Progenitor cell of endocrine pancreas (in vitro differentiated cells): Measurements from ENCODE around the gene ACAT2. TPM values are rescaled to one million over a fixed set of nuclear protein-coding genes. Genes with fewer than 3 reads are reported as not detected.

Source experiments
- DNase-seq: peaks from one replicate; pipeline ENCODE4 v3.0.0; 2021; ENCODE audit warnings: low spot score; ENCODE audit not compliant: unreplicated experiment
- H3K27ac Mint-ChIP-seq: 2 replicates; pipeline ENCODE4 v1.8.0; 2021; ENCODE audit warnings: mild to moderate bottlenecking, moderate library complexity, mixed read lengths
- H3K27me3 Mint-ChIP-seq: 2 replicates; pipeline ENCODE4 v1.8.0; 2021; ENCODE audit warnings: mixed read lengths
- H3K36me3 Mint-ChIP-seq: 2 replicates; pipeline ENCODE4 v1.8.0; 2022; ENCODE audit warnings: mixed read lengths; ENCODE audit not compliant: insufficient read depth
- H3K4me1 Mint-ChIP-seq: 2 replicates; pipeline ENCODE4 v1.8.0; 2021; ENCODE audit warnings: low read depth, mixed read lengths
- H3K4me3 Mint-ChIP-seq: 2 replicates; pipeline ENCODE4 v1.8.0; 2021; ENCODE audit warnings: low read depth, mild to moderate bottlenecking, moderate library complexity, mixed read lengths
- H3K9me3 Mint-ChIP-seq: 2 replicates; pipeline ENCODE4 v1.8.0; 2021; ENCODE audit warnings: low read depth, mixed read lengths
- CTCF ChIP-seq: fragments of 200-600 bp; sonication (generic); IDR thresholded peaks from one replicate; pipeline ENCODE4 v1.5.0; 2021; ENCODE audit warnings: antibody characterized with exemption, mild to moderate bottlenecking; ENCODE audit not compliant: unreplicated experiment
- total RNA-seq: library from RNA; stranded (reverse); gene quantifications from 2 replicates; pipeline ENCODE4 v1.2.1, GENCODE V29; 2021

Gene ACAT2
- total RNA-seq, 1 donor from 2014 or later: 85.1 TPM

DNA sequence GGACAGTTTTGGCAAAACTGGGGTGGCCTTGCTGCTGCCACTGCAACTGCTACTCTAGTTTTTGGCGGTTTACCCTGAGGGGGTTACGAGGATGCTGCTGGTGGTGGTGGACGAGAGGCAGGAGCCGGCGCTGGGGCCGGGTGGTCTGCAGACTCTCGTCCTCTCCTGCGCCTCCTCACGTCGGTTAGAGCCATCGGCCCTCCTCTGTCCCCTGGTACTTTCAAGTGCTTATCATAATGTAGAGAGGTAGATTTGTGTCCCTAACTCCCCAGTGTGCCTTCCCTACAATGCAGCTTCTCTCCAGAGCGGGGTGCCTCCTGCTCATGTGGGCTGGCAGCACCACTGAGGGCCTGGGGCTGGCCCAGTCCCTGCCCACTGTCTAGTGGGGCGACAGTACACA lies 64.2 kb downstream of the ACAT2 start:
- no peak overlapping the region for H3K4me3 Mint-ChIP-seq
- no peak for DNase-seq
- H3K27me3 Mint-ChIP-seq: peaks cover 24% of the 10 kb centered on the region
- no peaks in the 10 kb centered on the region for H3K9me3 Mint-ChIP-seq
- H3K36me3 Mint-ChIP-seq: no peaks in the 10 kb centered on the region
- TF ChIP-seq CTCF: no peak
- H3K4me1 Mint-ChIP-seq: no peaks in the 10 kb centered on the region
- no peak overlapping the region for H3K27ac Mint-ChIP-seq

DNA sequence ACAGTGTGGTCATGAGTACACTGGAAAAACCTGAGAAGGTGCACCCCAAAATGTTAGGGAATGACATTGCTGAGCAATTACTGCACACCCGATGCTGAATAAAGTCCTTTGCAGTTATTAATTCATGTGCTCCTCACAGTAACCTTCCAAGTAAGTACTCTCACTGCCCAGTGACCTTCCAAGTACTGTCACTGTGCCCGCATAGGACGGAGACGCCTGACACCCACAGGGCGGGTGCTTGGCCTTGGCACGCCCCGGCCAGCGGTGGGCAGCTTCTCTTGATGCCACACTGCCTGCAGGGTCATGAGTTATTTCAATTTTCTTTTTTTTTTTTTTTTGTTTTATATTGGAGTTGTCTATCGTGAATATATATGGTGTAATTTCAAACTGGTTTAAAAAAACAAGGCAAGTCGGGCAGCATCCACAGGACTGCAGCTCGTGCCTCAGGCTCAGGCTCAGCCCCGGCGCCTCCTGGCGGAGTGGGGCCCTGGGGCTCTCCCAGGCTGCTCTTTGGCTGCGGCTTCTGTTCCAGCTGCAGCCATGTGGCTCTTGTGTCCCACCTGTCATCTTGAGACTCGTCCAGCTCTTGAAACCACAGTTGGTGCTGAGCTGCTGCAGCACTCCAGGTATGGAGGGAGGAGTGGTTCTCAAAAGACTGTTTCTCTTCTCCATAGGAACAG lies 65.3 kb downstream of the ACAT2 start:
- Mint-ChIP-seq H3K9me3 (no peaks in the 10 kb centered on the region), H3K4me1 (no peaks in the 10 kb centered on the region), H3K27ac (no peak overlapping the region), H3K36me3 (no peaks in the 10 kb centered on the region), H3K4me3 (no peak overlapping the region), H3K27me3 (peaks cover 31% of the 10 kb centered on the region)
- no peak for DNase-seq
- TF ChIP-seq CTCF: no peak

DNA sequence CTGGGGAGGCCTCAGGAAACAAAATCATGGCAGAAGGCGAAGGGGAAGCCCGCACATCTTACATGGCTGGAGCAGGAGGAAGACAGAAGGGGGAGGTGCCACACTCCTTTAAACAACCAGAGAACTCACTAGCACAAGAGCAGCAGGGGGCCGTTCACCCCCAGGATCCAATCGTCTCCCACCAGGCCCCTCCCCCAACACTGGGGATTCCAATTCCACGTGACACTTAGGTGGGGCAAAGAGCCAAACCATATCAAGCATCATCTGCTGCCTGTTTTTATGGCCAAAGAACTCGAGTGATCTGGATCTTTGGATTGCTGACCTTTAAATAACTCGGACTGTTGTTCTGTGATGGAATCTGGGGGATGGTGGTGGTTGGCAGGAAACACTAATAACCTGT lies 66.2 kb downstream of the ACAT2 start:
- Mint-ChIP-seq H3K27me3 (peaks cover 24% of the 10 kb centered on the region), H3K27ac (no peak overlapping the region), H3K4me1 (no peaks in the 10 kb centered on the region), H3K9me3 (no peaks in the 10 kb centered on the region), H3K4me3 (no peak overlapping the region), H3K36me3 (no peaks in the 10 kb centered on the region)
- DNase-seq: no peak
- TF ChIP-seq CTCF: no peak

Other genes starting within 250 kb of the ACAT2 start
- gene SOD2, start 68.8 kb upstream of the ACAT2 start, total RNA-seq: 64.8 and 68.9 TPM in 2 replicates
- gene WTAP, start 34.5 kb upstream of the ACAT2 start, total RNA-seq: 126 and 131 TPM in 2 replicates
- 218 and 229 TPM in 2 replicates for gene TCP1, start 27.6 kb downstream of the ACAT2 start, total RNA-seq
- 45.0 and 45.2 TPM in 2 replicates for gene MRPL18, start 28.4 kb downstream of the ACAT2 start, total RNA-seq
- not detected in 2 replicates for gene PNLDC1, start 38.2 kb downstream of the ACAT2 start, total RNA-seq
- gene MAS1, start 128.9 kb downstream of the ACAT2 start, total RNA-seq: not detected in 2 replicates
- gene IGF2R, start 207.0 kb downstream of the ACAT2 start, total RNA-seq: 144 and 147 TPM in 2 replicates